Endothelial cell of umbilical vein (primary cell): ENCODE data around the gene PPM1D.

ENCODE experiments used
- EZH2 ChIP-seq: IDR thresholded peaks from 2 replicates; pipeline ENCODE4 v1.6.1; 2012; ENCODE audit warnings: borderline replicate concordance, low read depth, mild to moderate bottlenecking, moderate library complexity, low read length, inconsistent platforms; ENCODE audit not compliant: severe bottlenecking
- GATA2 ChIP-seq: IDR thresholded peaks from 2 replicates; pipeline ENCODE4 v1.7.0; 2011; ENCODE audit warnings: low read depth, mild to moderate bottlenecking, moderate library complexity, mixed read lengths, low read length; ENCODE audit not compliant: insufficient read length, insufficient read depth
- JUN ChIP-seq: IDR thresholded peaks from 2 replicates; pipeline ENCODE4 v1.6.1; 2011; ENCODE audit warnings: borderline replicate concordance, low read depth; ENCODE audit not compliant: insufficient read length, insufficient read depth
- POLR2A ChIP-seq: IDR thresholded peaks from 2 replicates; pipeline ENCODE4 v1.6.1; 2012; ENCODE audit warnings: low read depth, mild to moderate bottlenecking, control low read depth, low read length
- POLR2AphosphoS5 ChIP-seq: IDR thresholded peaks from 2 replicates; pipeline ENCODE4 v1.6.1; 2012; ENCODE audit warnings: low read depth, mild to moderate bottlenecking, control low read depth, low read length, moderate library complexity; ENCODE audit not compliant: insufficient read depth
- TF ChIP-seq, protein P1 (sequence below), 2 donors: IDR thresholded peaks; 1 replicate in 1 of 2; 2 replicates in 1 of 2; pipeline ENCODE4 v1.5.1; 2011; ENCODE audit warnings: low read length in 2 of 2, mild to moderate bottlenecking in 2 of 2, moderate library complexity in 2 of 2, control low read depth in 1 of 2, inconsistent platforms in 1 of 2, low read depth in 1 of 2; ENCODE audit not compliant: insufficient read depth in 1 of 2; ENCODE audit errors: extremely low read depth in 1 of 2
- TF ChIP-seq, protein P2 (sequence below): IDR thresholded peaks from 2 replicates; pipeline ENCODE4 v1.6.1; 2011; ENCODE audit not compliant: insufficient read depth, insufficient read length

DNA sequence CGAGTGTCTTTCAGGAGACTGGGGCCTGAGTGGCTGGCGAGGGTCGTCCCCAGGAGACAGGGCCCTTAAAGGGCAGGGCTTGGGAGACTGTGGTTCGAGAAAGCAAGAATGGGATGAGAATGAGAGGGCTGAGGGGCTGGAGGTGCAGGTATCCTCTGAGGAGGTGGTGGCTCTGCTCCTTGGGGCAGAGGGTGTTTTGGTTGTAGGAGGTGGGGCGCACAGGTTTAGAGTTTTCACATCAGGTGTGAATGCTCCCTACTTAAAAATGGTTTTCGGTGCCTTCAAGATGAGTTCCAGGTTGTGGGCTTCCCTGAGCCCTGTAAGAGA, 78.1 kb downstream of the PPM1D start:
- TF ChIP-seq, protein P1, sequence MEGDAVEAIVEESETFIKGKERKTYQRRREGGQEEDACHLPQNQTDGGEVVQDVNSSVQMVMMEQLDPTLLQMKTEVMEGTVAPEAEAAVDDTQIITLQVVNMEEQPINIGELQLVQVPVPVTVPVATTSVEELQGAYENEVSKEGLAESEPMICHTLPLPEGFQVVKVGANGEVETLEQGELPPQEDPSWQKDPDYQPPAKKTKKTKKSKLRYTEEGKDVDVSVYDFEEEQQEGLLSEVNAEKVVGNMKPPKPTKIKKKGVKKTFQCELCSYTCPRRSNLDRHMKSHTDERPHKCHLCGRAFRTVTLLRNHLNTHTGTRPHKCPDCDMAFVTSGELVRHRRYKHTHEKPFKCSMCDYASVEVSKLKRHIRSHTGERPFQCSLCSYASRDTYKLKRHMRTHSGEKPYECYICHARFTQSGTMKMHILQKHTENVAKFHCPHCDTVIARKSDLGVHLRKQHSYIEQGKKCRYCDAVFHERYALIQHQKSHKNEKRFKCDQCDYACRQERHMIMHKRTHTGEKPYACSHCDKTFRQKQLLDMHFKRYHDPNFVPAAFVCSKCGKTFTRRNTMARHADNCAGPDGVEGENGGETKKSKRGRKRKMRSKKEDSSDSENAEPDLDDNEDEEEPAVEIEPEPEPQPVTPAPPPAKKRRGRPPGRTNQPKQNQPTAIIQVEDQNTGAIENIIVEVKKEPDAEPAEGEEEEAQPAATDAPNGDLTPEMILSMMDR (IDR thresholded peaks at IDR 0.05; ENCODE audit: extremely low read depth in 1 of 2, insufficient read depth in 1 of 2, low read depth in 1 of 2, low read length in 2 of 2), result no peak
- TF ChIP-seq POLR2A (no peak), POLR2AphosphoS5 (no peak), JUN (no peak), GATA2 (no peak), EZH2 (no peak)
- TF ChIP-seq, protein P2, sequence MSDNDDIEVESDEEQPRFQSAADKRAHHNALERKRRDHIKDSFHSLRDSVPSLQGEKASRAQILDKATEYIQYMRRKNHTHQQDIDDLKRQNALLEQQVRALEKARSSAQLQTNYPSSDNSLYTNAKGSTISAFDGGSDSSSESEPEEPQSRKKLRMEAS, result no peak
